GM18909 (cell line): ENCODE data around the gene IKZF3.
"Not testable (repeated sequence)": the region's sequence is repeated elsewhere in the genome, so short reads cannot be mapped to it uniquely, and the experiment has no call there.

Source experiments
- ATAC-seq: cut with Tn5 transposase; IDR thresholded peaks from one replicate; pipeline ENCODE4 v1.9.1; 2021; ENCODE audit warnings: mild to moderate bottlenecking; ENCODE audit not compliant: unreplicated experiment, poor library complexity

The IKZF3 gene

DNA sequence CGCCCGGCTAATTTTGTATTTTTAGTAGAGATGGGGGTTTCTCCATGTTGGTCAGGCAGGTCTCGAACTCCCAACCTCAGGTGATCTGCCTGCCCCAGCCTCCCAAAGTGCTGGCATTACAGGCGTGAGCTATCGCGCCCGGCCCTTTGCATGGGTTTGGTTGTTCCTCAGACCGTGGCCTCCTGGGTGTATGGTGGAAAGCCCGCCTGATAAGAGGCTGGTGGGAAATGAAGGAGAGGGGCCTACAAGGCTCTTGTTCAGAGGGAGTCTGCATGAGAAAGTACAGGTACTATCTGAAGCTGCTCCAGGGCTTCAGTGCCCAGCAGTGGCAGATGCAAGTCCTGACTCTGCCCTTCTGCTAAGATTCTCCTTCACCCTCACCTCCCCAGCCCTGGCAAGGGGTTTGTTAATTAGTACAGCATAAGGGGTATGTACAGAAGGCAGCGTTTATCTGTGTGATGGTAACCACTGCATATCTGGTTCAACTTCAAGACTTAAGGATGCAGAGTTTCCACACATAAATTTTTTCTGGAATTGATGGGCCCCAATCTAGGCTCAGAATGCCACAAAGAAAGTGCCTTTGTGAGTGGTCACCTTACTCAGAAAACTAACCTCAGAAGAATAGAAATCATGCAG, 102.1 kb downstream of the IKZF3 start:
- no peak for ATAC-seq

DNA sequence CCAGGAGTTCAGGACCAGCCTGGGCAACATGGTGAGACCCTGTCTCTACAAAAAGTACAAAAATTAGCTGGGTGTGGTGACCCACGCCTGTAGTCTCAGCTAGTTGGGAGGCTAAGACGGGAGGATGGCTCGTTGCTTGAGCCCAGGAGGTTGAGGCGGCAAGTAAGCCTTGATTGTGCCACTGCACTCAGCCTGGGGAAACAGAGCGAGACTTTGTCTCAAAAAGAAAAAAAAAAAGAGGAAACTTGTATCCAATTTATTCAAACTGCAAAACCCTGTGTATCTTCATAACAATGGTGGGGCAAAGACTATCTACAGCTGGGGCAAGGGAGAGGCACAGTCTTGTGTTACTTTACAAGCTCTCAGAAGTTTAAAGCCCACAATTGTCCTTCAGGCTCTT, 104.9 kb downstream of the IKZF3 start:
- no peak for ATAC-seq

DNA sequence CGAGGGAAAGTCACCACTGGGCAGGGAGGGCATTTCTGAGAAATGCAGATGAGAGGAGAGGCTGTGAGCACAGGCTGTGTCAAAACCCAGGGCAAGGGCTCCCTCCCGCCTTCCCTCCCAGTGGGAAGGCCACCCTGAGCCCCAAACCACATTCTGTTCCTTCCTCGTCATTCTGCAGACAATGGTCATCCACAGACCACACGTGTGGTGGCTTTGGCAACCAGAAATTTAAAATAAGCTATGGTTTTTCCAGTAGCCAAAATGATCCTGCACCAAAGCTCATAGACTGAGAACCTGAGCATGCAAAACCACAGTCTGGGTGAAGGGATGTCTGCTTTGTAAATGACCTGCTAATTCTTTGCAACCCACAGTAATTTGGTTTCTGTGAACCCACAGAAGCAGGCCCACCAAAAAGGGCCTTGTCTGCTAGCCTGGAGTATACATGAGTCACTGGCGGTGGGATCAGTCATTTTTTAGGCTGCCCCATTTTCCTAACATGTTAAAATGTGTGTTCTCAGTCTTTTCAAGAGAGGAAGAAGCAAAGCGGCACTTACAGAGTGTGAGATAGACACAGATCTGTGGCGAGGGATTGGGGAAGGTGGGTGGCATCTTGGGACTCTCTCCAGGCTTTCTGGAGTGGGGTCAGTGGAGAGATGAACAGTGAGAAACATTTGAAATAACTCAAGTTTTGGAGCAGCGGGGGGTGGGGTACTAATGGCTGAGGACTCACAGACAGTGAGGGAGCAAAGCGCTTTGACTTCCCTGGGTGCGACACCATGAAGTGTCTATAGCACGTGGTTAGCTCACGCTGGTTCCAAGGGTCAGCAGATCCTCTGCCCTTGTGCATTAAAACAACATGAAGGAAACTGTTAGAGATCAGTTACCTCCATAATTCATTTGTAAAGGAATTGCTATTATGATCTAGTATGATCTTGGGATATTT, 105.9 kb downstream of the IKZF3 start:
- no peak for ATAC-seq

DNA sequence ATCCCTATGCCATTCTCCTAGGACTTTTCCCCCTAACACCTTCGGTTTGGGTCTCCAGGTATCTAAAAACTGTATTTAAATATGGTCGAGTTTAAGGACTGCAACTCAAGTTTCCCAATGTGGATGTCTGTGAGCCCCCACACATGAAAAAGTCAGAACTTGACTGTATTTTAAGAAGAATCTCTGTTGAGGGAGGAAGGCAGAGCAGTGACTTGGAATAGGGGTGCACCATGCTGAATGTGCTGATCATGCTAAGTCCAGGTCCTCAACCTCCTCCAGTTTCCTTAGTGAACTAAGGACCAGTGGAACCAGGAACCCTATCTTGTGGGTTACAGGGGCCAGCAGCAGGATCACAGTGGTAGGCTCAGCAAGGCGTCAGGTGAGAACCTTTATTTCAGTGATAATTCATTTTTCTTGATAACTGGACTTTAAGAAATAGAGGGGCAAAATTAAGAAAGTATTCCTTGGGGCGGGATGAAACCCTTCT, 106.9 kb downstream of the IKZF3 start:
- no peak for ATAC-seq

DNA sequence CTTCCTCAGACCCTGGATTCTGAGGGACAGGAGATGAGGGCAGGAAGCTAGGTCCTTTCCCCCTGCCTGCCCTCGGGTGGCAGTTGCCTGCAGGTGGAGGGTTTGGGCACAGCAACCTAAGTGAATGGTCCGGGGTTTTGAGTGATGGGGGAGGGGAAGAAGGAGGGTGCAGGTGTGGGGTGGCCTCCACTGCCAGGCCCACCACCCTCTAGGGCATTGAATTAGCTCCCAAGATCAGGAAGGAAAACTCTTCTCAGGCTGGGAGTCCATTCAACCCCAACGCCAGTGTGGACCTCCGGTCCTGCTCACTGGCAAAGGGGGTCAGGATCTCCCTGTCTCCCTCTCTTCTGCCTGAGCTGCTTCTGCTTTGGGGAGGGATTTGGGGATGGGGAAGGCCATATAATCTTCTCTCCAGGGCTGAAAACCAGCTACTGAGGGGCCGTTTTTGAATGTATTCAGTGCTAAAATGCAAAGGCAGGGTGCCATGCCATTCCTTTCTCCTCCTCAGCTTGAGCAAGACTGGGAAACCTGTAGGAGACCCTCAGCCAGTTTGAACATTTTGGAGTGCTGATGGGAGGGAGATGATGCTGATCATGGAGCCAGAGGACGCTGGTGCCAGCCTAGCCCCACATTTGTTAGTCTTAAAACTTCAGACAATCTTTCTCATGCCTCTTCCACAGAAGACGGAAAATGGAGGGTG, 107.6 kb downstream of the IKZF3 start:
- ATAC-seq: no peak

DNA sequence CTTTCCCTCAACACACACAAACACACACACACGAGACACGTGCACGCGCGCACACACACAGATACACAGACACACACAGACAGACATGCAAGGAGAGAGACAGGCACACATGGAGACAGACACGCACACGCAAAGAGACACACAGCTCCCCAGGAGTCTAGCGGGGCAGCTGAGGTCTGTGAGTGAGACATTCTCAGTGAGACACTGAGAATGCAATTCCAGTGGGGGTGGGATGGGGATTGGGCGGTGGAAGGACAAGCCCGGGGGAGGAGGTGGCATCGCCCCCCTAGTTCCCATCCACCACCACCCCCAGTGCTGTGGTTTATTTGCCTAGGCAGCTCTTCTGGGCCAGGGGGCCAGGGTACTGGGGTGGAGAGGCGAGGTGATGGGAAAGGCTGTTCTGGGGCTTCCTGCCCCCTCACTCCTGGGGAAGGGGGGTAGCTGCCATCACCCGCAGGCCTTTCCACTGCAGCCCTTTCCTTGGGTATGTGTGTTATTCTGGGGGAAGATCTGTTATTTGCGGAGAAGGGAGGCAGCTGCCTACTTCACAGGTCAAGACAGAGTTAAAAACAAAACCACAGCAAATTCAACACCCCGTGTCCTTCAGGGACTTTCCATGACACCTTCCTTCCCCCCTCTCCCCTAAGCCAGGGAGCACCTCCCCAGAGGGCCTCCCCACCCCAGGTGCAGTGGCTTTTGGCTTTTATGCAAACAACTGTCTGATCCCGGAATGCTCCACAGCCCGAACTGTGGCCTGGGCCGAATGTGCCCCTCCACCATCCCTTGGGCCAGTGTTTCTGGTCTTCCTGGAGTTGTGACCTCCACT, 108.3 kb downstream of the IKZF3 start:
- peak; percentile 30 for ATAC-seq

DNA sequence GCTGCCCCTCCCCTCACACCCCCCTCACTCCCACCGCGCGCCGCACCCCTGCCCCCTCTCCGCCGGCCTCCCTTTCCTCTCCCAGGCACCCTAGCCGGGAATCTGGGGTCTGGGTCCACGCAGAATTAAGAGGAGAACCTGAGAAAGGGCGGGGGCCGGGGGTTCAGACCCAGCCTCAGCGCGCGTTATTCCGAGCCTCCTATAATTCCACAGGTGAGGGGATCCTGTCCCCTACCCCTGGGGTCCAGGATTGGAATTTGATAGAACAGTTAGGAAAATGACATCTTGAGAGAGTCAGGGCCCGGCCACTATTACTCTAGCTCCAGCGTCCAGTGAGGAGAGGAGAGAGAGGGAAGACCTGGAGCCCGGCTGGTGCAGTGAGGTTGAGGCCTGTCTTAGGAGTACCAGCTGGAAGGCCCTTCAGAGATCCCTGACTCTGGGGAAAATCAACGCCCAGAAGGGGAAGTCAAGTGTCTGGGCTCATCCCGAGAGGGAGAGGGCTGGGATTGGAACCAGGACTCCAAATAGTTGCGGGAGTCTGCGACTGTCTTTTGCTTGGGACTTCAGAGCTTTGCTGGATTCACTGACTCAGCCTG, 109.1 kb downstream of the IKZF3 start:
- ATAC-seq: no peak

DNA sequence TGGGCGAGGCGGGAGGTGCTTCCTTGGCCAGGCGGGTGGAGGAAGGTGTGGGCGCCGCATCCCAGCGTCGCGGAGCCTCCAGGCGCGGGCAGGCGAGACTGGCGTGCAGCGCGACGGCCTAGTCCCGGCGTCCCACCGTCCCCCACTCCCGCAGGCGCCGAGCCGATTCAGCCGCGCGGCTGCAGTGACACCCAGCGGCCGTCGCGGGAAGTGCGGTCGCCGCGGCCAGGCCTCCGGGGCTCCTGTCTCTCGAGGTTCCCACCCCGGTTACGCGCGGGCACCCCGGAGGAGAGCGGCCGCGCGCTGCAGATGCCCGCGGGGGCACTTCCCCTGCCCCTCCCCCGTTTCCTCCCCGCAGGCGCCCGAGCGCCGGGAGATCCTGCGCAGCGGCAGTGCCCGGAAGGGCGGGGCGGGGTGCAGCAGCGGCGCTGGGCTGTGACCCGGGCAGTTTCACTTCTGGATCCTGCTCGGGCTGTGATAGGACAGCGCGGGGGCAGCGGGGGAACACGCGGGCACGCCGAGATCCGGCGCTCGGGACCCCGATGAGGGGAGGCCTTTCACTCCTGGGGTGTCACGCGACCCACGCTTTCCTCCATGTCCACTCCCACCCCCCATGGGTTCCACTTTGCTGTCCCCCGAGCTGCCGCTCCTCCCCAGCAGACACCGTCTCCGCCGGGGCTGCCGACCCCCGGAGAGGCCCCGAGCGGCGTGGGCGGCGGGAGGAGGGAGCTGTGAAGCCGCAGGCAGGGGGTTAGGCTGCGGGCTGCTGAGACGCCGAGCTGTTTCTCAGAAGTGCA, 109.8 kb downstream of the IKZF3 start:
- peak; percentile 62 for ATAC-seq

DNA sequence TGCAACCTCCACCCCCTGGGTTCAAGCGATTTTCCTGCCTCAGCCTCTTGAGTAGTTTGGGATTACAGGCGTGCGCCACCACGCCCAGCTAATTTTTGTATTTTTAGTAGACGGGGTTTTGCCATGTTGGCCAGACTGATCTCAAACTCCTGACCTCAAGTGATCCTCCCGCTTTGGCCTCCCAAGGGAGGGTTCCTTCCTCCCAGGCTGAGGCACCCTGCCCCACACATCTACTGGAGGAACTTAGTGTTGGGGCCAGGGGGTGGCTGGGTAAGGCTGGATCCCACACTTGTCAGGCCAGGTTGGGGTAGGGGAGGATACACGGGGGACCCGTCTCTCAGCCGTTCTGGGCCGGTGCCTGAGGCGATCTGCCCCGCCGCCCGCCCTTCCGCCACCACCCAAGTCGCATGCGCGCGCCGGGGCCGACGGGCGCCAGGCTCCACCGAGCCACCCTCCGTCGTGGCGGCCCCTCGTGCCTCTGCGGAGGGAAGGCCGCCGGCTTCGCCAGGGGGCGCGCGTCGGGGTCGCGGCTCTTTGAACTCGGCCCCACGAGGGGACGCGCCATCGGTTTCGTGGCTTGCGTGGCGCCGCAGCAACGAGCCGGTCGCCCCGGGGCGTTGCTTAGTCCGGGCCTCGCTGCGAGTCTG, 110.5 kb downstream of the IKZF3 start:
- peak; percentile 27 for ATAC-seq

DNA sequence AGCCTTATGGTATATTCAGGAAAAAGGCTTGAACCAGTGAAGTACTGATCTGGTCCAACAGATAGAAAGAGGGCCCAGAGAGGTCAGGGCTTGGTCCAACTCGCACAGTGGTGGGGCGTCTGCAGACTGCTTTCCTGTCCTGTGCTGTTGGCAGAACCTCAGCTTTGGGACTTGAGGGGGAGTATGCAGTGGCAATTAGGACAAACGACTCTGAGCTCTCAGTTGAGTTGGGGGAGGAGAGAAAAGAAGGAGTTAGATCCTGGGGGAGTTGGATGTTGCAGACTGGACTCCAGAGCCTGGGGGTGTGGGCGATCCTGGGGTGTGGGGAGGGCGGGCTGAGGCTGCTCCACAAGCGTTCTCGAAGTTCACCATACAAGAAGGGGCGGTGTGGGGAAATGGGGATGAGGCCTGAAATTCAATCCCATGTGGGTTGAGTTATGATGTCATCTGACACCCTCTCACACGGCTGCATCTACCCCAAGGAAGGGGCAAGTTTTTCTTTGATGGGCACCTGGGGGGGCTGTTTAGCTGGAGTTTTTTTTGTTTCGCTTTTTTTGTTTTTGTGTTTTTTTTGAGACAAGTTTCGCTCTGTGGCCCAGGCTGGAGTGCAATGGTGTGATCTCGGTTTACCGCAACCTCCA, 111.8 kb downstream of the IKZF3 start:
- no peak for ATAC-seq

DNA sequence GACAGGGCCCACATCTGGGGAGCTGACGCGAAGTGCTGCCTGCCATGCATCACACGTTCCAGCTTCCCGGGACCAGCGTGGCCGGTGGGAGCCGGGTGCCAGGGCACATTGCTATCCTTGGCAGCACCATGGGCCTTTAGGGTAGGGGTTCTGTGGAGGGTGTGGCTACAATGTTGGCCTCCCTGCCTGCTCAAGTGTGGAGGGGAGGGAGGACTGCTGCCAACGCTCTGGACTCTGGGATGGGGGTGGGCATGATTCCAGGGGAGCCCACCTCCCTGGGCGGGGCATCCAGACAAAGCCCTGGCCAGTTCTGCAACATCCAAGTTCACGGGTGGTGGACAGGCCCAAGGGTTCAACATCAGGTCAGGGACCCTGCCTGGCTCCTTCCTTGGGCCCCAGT, 112.5 kb downstream of the IKZF3 start:
- ATAC-seq: no peak

DNA sequence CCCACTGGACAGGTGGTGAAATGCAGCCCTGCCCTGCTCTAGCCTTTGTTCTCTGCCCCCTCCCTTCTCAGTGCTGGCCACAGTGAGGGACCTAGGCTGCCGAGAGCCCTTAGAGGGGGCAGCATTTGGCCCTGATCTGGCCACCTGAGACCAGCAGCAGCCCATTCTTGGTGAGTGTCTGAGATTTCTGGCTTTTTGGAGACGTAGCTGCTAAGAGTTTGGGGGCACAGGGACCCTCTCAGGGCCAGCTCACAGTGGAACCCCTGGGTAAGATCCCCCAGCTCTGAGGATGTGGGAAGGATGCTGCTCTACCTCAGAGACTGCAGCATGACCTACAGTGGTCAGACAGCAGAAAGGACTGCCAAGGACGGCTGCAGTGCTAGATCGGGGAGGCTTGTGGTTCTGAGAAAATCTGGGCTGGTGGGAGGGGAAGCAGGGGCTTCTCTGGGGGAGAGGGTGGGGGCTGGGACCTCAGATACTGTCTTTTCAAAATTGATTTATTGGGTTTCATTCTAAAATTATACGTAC, 113.0 kb downstream of the IKZF3 start:
- no peak for ATAC-seq

DNA sequence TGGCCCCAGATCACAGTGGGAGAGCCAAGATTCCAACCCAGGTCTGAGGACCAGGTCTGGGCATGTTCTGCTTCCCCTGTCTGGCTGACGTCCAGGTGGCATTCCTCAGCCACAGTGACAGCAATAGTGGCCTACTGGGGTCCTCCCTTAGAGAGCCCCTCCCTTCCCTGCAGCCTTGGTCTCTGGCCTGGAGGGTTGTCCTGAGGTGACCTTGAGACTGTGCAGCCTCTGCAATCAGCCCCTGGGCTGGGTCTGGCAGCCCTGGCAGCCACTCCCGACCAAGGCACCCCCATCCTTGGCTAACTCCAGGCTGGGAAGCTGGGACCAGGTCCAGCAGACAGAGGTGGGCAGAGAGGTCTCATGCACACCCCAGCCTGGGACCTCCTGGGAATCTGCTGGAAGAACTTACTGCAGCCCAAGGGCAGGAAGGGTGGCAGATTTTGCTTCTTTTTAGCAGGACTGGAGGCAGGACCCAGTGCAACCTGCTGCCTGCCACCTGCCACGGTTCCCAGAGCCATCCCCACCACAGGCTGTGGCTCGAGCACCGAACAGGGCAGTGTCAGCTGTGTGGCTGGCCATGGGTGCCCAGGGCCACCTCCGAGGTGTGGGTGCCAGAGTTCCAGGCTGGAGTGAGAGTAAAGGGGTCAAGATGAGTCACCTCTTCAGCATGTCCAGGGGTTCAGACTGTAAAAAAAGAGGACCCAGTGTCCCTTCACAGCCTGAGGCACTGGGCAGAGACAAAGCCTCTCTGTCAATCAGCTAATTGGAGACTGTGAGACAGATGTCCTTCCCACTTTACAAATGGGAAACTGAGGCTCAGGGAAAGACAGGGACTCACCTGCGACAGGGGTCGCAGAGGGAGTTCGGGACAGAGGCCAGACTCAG, 113.7 kb downstream of the IKZF3 start:
- ATAC-seq: no peak

DNA sequence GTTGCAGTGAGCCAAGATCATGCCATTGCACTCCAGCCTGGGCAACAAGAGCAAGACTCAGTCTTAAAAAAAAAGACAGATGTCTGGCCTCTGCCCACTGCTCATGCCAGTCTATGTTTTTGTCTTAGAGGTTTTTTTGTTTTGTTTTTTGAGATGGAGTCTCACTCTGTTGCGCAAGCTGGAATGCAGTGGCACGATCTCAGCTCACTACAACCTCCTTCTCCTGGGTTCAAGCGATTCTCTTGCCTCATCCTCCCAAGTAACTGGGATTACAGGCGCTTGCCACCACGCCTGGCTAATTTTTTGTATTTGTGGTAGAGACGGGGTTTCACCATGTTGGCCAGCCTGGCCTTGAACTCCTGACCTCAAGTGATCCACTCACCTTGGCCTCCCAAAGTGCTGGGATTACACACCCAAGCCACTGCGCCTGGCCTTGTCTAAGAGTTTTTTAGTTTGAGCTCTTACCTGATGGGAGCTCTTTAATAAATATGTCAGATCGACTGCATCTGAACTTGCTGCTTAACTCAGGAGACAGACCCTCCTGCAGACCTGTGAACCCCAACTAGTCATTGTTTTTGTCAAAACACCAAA, 115.6 kb downstream of the IKZF3 start:
- ATAC-seq: not testable (repeated sequence)

DNA sequence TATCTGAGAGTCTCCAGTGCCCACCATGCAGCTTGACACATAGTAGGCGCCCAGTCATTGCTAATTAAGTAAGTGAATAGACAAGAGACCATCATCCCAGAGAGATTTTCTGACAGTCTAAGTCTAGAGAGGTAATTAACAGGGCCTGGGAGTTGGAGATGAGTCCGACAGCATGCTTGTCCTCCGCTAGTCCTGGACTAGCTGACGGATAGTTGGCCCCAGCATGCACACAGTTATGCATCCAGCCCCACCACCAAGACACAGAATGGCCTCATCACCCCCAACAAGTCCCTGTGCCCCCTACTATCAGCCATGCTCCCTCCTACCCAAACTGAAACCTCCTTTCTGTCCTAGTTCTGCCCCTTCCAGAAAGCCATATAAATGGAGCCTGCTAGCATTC, 116.4 kb downstream of the IKZF3 start:
- no peak for ATAC-seq

DNA sequence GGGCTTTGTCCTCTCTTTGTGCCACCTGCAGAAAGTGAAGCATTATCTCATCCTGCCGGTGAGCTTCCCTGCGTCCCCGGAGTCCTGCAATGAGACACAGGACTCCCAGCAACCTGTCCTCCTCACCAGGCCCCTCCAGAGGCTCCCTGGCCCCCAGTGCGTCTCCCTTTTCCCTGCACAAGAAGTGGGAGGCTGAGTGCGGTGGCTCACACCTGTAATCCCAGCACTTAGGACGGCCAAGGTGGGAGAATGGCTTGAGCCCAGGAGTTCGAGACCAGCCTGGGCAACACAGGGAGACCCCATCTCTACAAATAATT, 118.0 kb downstream of the IKZF3 start:
- ATAC-seq: no peak
